GM13976 (cell line): Measurements from ENCODE around the gene CD72.

Source experiments
- DNase-seq: peaks from one replicate; pipeline ENCODE4 v3.0.0; 2012; ENCODE audit warnings: low spot score
- CTCF ChIP-seq: IDR thresholded peaks from 2 replicates; pipeline ENCODE4 v1.5.1; 2012; ENCODE audit warnings: borderline replicate concordance, mild to moderate bottlenecking; ENCODE audit not compliant: insufficient read depth; ENCODE audit errors: extremely low read depth, missing control alignments, control extremely low read depth
- in situ Hi-C: fragments of 300-500 bp; cut with MboI; formaldehyde crosslinking; loops from one replicate; pipeline ENCODE4 v1.12.0; 2022; ENCODE audit warnings: low sequenced_read_pairs, mixed read lengths, inconsistent platforms; ENCODE audit not compliant: unreplicated experiment

Gene CD72

GRCh38 chr9:35657546-35658136 is 39.4 kb upstream of the CD72 start, which contains the start of gene RMRP:
TSS of gene RMRP (minus strand) at chr9:35658019.
- in situ Hi-C loops = no loop called here
- no peak for TF ChIP-seq CTCF
- DNase-seq = peak; percentile 93

GRCh38 chr9:35656831-35657545 is 38.8 kb upstream of the CD72 start:
- TF ChIP-seq CTCF = no peak
- in situ Hi-C loops = no loop called here
- DNase-seq = no peak

- no peak for DNase-seq
Measured at GRCh38 chr9:35656348-35656747, 38.1 kb upstream of the CD72 start.

GRCh38 chr9:35653611-35654010 is 35.4 kb upstream of the CD72 start:
- no peak for DNase-seq
- in situ Hi-C loops = no loop called here
- TF ChIP-seq CTCF = no peak

More at GRCh38 chr9:35656348-35656747, 38.1 kb upstream of the CD72 start:
- no peak for TF ChIP-seq CTCF
- in situ Hi-C loops = no loop called here

GRCh38 chr9:35652829-35653209 is 34.6 kb upstream of the CD72 start:
- in situ Hi-C loops = no loop called here
- no peak for DNase-seq
- no peak for TF ChIP-seq CTCF

GRCh38 chr9:35651956-35652828 is 34.0 kb upstream of the CD72 start:
- no peak for DNase-seq
- in situ Hi-C loops = no loop called here
- TF ChIP-seq CTCF = no peak
